Measurements from ENCODE around the gene RNF4.

- TF ChIP-seq CTCF (IDR thresholded peaks at IDR 0.05 in 8 of 11, conservative IDR thresholded peaks at IDR 0.05 in 3 of 11) (no peak), POLR2A (IDR thresholded peaks at IDR 0.05) (no peak)
Measured at GRCh38 chr4:2445130-2445529, 23.8 kb upstream of the RNF4 start.

Data from spleen (tissue), 7 donors.